ENCODE data around the gene FTCD. TPM values are rescaled to one million over a fixed set of nuclear protein-coding genes. Genes with fewer than 3 reads are reported as not detected.

FTCD gene, protein sequence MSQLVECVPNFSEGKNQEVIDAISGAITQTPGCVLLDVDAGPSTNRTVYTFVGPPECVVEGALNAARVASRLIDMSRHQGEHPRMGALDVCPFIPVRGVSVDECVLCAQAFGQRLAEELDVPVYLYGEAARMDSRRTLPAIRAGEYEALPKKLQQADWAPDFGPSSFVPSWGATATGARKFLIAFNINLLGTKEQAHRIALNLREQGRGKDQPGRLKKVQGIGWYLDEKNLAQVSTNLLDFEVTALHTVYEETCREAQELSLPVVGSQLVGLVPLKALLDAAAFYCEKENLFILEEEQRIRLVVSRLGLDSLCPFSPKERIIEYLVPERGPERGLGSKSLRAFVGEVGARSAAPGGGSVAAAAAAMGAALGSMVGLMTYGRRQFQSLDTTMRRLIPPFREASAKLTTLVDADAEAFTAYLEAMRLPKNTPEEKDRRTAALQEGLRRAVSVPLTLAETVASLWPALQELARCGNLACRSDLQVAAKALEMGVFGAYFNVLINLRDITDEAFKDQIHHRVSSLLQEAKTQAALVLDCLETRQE
- total RNA-seq (2011; cell fraction: chromatin; rRNA removed; ENCODE audit: low replicate concordance), result 5.4 and 12.8 TPM in 2 replicates
- total RNA-seq (2011; cell fraction: nucleolus; rRNA removed), result 7.2 and 7.5 TPM in 2 replicates
- 3.4 and 5.4 TPM in 2 replicates for total RNA-seq (2011; cell fraction: nucleoplasm; rRNA removed)
- total RNA-seq (2014; rRNA removed), result not detected in 2 replicates
- not detected in 2 replicates for total RNA-seq (2014; rRNA removed; fragmentation: Illumina TruSeq; extraction: Trizol)
- 0.08 and 0.25 TPM in 2 replicates for total RNA-seq (2015; rRNA removed; fragmentation: Illumina TruSeq; extraction: Trizol)
- 0.74 and 1.1 TPM in 2 replicates for total RNA-seq (2021)
- polyA plus RNA-seq (2011; rRNA removed), result 0.11 and 0.41 TPM in 2 replicates
- 0.19 and 0.69 TPM in 2 replicates for polyA plus RNA-seq (2011; cell fraction: cytosol; rRNA removed)
- 2.6 and 3.7 TPM in 2 replicates for polyA plus RNA-seq (2011; cell fraction: nucleus; rRNA removed)
- polyA plus RNA-seq (2012), result 1.5 and 3.0 TPM in 2 replicates
- polyA plus RNA-seq (2014; fragmentation: Illumina TruSeq; extraction: Trizol), result not detected in 2 replicates
- not detected for polyA plus RNA-seq (2014; fragmentation: Nextera tagmentation; extraction: Ambion mirVana)
- polyA plus RNA-seq (2014; rRNA removed), result 0.50 and 1.6 TPM in 2 replicates
- polyA minus RNA-seq (2011; rRNA and poly(A)+ RNA removed), result 0.49 TPM in 1 of 2 replicates, not detected in the other
- not detected in 2 replicates for polyA minus RNA-seq (2011; cell fraction: cytosol; rRNA and poly(A)+ RNA removed)
- 0.54 and 0.56 TPM in 2 replicates for polyA minus RNA-seq (2011; cell fraction: nucleus; rRNA and poly(A)+ RNA removed)
- Bru-seq, nascent RNA, result percentile 40 among the genes with signal in this experiment
- BruChase-seq, experiment 1, labeled RNA remaining after a 2-hour chase, result percentile 42 among the genes with signal in this experiment
- BruChase-seq, experiment 2, labeled RNA remaining after a 6-hour chase, result percentile 46 among the genes with signal in this experiment
- long read RNA-seq, experiment 1, partial matches to known transcripts, result 0 of 1 reads
- long read RNA-seq, experiment 1, other reads (novel, unspliced or antisense), result 1 of 1 reads
- long read RNA-seq, experiment 2, result 0 reads
- long read RNA-seq, experiment 3, result 0 reads

DNA sequence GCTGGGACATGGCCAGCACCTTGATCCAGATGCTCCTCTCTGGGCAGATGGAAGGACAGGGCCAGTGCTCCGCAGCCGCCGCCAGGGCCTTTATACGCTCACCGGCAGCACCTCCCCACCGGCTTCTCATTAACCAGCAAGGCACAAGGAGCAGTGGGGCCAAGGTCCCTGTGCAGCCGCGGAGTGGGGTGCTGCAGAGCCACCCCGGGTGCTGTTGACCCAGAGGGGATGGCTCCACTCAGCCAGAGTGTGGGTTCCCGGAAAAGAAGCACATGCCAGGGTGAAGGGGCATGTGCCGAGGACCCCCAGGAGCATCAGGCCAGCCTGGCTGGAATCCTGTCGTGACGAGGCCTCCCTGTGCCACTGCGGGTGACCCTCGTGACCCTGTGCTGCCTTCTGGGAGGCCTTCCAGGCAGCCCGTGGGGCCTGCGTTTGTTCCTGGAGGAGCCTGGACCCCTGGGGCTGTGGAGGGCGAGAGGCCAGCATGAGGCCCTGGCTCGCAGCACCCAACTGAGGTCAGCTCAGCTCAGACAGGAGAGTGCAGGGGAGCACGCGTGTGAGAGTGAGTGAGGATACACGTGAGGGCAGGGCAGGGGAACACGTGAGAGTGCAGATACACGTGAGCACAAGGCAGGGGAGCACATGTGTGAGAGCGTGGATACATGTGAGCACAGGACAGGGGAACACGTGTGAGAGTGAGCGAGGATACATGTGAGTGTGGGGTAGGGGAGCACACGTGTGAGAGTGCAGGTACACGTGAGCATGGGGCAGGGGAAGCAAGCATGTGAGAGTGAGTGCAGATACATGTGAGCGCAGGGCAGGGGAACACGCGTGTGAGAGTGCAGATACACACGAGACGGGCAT lies at the start of gene FTCD:
Gene FTCD (minus strand): TSS at position 66 of the 864 bp plus-strand sequence. CDS start 56 bp downstream, at position 10.
- in situ Hi-C loops (cut with MboI) (no loop called here), intact Hi-C loops (cut with micrococcal nuclease) (no loop called here)
- no peak within 1 kb of the TSS for H3K4me2 ChIP-seq (ENCODE audit: insufficient read depth, low read length)
- FAIRE-seq, result no peak
- H3K9me3 ChIP-seq (replicated peaks; ENCODE audit: control insufficient read depth, insufficient read depth, low read depth, low read length), result peaks cover 6% of the 10 kb centered on the region; the same call in 1 of the 2 replicates
- no peaks in the 10 kb centered on the region for H3K9me1 ChIP-seq (ENCODE audit: control insufficient read depth, insufficient read depth, low read length)
- no peak for DNase-seq (ENCODE audit: extremely low read depth in 1 of 4, low spot score in 3 of 4)
- no TSS peak for BruUV-seq (replicated peaks)
- H2AFZ ChIP-seq (ENCODE audit: low read depth, low read length), result no peak within 1 kb of the TSS
- TF ChIP-seq CCNT2 (IDR thresholded peaks at IDR 0.05; ENCODE audit: borderline replicate concordance, extremely low read depth, insufficient read length, low read depth, low read length) (no peak), MAX (CRISPR knock-in tag; IDR thresholded peaks at IDR 0.05) (peak; percentile 35), POLR2G (IDR thresholded peaks at IDR 0.05; ENCODE audit: low read depth, low read length) (peak; percentile 62), IFI16 (CRISPR knock-in tag; IDR thresholded peaks at IDR 0.05) (no peak), ZZZ3 (IDR thresholded peaks at IDR 0.05) (no peak)
- H4K20me1 ChIP-seq (replicated peaks; ENCODE audit: control insufficient read depth, insufficient read depth, low read length), result no peaks in the 10 kb centered on the region
- no peak for ATAC-seq
- peaks cover 4% of the 10 kb centered on the region; the same call in 1 of the 3 replicates for H3K79me2 ChIP-seq (ENCODE audit: control insufficient read depth, insufficient read depth, low read length)
- no peaks in the 10 kb centered on the region for H3K27me3 ChIP-seq (ENCODE audit: control insufficient read depth in 2 of 2, insufficient read depth in 2 of 2, low read length in 2 of 2)
- H3K36me3 ChIP-seq (ENCODE audit: control insufficient read depth, insufficient read depth, low read length), result peaks cover 34% of the 10 kb centered on the region; the same call in 2 of the 3 replicates
- no peak within 1 kb of the TSS for H3K4me3 ChIP-seq
- H3K9ac ChIP-seq (ENCODE audit: insufficient read depth in 1 of 2, low read depth in 2 of 2, low read length in 2 of 2), result peak within 1 kb of the TSS in 1 of 2 experiments; percentile 87; a peak in 2 of 4 replicates
- H3K27ac ChIP-seq (ENCODE audit: extremely low read depth, low read depth, low read length), result peak within 1 kb of the TSS; percentile 44; the same call in 1 of the 3 replicates
- WGBS (ENCODE audit: insufficient coverage, low coverage, missing lambda C conversion rate), result 89% methylated on average over 34 of the region's 34 CpGs
- peaks cover 15 to 74% of the 10 kb centered on the region in 2 experiments for H3K4me1 ChIP-seq (replicated peaks in 1 of 2; ENCODE audit: control insufficient read depth in 2 of 2, insufficient read depth in 2 of 2, low read length in 2 of 2)
- POLR2A ChIA-PET, result interaction anchor here (0.5 kb wide), 1 partner anchor 197 kb away, joined by 3 read pairs; no protein-coding TSS in a partner anchor
- CTCF ChIA-PET (ENCODE audit: low intra/inter-chr PET ratio), result no interaction called here
